ENCODE results near the gene CRTC3. TPM values are rescaled to one million over a fixed set of nuclear protein-coding genes. Genes with fewer than 3 reads are reported as not detected.

CRTC3 gene
- total and polyA plus RNA-seq, 2 of the 13 experiments (the other 11 are each of a cell fraction or from before 2014, with no cell fraction given), result 8.4 to 11.8 TPM

DNA sequence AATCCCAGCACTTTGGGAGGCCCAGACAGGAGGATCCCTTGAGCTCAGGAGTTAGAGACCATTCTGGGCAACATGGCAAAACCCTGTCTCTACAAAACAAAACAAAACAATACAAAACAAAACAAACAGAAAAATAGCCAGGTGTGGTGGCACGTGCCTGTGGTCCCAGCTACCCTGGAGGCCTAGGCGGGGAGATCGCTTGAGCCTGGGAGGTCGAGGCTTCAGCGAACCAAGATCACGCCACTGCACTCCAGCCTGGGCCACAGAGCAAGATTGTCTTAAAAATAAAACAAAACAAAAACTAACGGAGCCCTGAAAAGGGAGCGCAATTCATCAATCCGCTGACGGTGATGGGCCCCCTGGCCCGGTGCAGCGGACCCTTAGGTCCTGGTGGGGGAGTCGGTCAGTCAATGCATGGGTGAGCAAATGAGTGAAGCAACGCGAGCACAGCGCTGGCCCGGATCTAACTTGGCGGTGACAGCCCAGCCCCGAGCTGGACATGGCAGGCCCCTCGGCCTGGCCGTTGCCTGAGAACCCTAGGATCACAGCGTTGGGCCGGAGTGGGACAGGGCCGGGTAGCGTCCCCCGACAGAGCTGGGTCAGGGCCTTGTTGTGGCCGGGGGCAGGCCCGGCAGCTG is 135.0 kb downstream of the CRTC3 start:
- peak overlapping the region; percentile 79 for H3K9ac ChIP-seq (ENCODE audit: insufficient read depth, low read depth, low read length)
- TF ChIP-seq, protein P1, sequence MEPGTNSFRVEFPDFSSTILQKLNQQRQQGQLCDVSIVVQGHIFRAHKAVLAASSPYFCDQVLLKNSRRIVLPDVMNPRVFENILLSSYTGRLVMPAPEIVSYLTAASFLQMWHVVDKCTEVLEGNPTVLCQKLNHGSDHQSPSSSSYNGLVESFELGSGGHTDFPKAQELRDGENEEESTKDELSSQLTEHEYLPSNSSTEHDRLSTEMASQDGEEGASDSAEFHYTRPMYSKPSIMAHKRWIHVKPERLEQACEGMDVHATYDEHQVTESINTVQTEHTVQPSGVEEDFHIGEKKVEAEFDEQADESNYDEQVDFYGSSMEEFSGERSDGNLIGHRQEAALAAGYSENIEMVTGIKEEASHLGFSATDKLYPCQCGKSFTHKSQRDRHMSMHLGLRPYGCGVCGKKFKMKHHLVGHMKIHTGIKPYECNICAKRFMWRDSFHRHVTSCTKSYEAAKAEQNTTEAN (CRISPR knock-in tag; conservative IDR thresholded peaks at IDR 0.05), result 0 out of 2 replicates have a peak, but pooled peaks have one; percentile 52
- TF ChIP-seq AHR (CRISPR knock-in tag; IDR thresholded peaks at IDR 0.05), result peak; percentile 79; the same call in 1 of the 2 replicates
- TF ChIP-seq ZBTB1 (CRISPR knock-in tag; IDR thresholded peaks at IDR 0.05; ENCODE audit: borderline replicate concordance), result no peak
- TF ChIP-seq, protein P2, sequence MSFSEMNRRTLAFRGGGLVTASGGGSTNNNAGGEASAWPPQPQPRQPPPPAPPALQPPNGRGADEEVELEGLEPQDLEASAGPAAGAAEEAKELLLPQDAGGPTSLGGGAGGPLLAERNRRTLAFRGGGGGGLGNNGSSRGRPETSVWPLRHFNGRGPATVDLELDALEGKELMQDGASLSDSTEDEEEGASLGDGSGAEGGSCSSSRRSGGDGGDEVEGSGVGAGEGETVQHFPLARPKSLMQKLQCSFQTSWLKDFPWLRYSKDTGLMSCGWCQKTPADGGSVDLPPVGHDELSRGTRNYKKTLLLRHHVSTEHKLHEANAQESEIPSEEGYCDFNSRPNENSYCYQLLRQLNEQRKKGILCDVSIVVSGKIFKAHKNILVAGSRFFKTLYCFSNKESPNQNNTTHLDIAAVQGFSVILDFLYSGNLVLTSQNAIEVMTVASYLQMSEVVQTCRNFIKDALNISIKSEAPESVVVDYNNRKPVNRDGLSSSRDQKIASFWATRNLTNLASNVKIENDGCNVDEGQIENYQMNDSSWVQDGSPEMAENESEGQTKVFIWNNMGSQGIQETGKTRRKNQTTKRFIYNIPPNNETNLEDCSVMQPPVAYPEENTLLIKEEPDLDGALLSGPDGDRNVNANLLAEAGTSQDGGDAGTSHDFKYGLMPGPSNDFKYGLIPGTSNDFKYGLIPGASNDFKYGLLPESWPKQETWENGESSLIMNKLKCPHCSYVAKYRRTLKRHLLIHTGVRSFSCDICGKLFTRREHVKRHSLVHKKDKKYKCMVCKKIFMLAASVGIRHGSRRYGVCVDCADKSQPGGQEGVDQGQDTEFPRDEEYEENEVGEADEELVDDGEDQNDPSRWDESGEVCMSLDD (CRISPR knock-in tag; IDR thresholded peaks at IDR 0.05; ENCODE audit: borderline replicate concordance), result peak; percentile 56; the same call in 1 of the 2 replicates
- TF ChIP-seq SP2 (CRISPR knock-in tag; IDR thresholded peaks at IDR 0.05), result no peak
- TF ChIP-seq ZNF460 (CRISPR knock-in tag; IDR thresholded peaks at IDR 0.05; ENCODE audit: borderline replicate concordance), result 0 out of 2 replicates have a peak, but pooled peaks have one; percentile 21
- peak in 1 of 2 experiments; percentile 41; a peak in 1 of 4 replicates for TF ChIP-seq POLR2A (IDR thresholded peaks at IDR 0.05; ENCODE audit: insufficient read depth in 1 of 2, low read depth in 2 of 2, low read length in 2 of 2)
- TF ChIP-seq, protein P3, sequence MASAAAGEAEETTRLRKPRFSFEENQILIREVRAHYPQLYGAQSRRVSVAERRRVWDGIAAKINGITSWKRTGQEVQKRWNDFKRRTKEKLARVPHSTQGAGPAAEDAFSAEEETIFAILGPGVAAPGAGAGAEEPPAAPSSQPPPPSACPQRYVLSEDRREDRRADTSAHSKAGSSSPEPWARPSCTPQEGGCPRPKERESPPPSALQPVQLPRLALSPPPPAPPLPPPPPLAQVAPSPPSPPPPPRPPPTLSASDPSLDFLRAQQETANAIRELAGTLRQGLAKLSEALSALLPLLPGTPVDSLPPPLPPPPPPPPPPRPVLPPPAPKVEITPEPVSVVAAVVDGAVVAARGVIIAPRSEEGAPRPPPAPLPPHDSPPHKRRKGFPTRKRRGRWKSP (CRISPR knock-in tag; IDR thresholded peaks at IDR 0.05), result 0 out of 2 replicates have a peak, but pooled peaks have one; percentile 4
- TF ChIP-seq, protein P4, sequence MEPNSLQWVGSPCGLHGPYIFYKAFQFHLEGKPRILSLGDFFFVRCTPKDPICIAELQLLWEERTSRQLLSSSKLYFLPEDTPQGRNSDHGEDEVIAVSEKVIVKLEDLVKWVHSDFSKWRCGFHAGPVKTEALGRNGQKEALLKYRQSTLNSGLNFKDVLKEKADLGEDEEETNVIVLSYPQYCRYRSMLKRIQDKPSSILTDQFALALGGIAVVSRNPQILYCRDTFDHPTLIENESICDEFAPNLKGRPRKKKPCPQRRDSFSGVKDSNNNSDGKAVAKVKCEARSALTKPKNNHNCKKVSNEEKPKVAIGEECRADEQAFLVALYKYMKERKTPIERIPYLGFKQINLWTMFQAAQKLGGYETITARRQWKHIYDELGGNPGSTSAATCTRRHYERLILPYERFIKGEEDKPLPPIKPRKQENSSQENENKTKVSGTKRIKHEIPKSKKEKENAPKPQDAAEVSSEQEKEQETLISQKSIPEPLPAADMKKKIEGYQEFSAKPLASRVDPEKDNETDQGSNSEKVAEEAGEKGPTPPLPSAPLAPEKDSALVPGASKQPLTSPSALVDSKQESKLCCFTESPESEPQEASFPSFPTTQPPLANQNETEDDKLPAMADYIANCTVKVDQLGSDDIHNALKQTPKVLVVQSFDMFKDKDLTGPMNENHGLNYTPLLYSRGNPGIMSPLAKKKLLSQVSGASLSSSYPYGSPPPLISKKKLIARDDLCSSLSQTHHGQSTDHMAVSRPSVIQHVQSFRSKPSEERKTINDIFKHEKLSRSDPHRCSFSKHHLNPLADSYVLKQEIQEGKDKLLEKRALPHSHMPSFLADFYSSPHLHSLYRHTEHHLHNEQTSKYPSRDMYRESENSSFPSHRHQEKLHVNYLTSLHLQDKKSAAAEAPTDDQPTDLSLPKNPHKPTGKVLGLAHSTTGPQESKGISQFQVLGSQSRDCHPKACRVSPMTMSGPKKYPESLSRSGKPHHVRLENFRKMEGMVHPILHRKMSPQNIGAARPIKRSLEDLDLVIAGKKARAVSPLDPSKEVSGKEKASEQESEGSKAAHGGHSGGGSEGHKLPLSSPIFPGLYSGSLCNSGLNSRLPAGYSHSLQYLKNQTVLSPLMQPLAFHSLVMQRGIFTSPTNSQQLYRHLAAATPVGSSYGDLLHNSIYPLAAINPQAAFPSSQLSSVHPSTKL (CRISPR knock-in tag; IDR thresholded peaks at IDR 0.05), result 0 out of 2 replicates have a peak, but pooled peaks have one; percentile 5
- TF ChIP-seq POGZ (CRISPR knock-in tag; IDR thresholded peaks at IDR 0.05), result 0 out of 2 replicates have a peak, but pooled peaks have one; percentile 23
- 0 out of 2 replicates have a peak, but pooled peaks have one; percentile 42 for TF ChIP-seq ZNF121 (CRISPR knock-in tag; IDR thresholded peaks at IDR 0.05)
- TF ChIP-seq ZBTB42 (CRISPR knock-in tag; IDR thresholded peaks at IDR 0.05), result no peak
- peak; percentile 53; the same call in 1 of the 2 replicates for TF ChIP-seq ZBTB7B (CRISPR knock-in tag; IDR thresholded peaks at IDR 0.05)

More for the DNA sequence above, 135.0 kb downstream of the CRTC3 start:
- ChIA-PET POLR2A (interaction anchor here (0.6 to 1.5 kb wide), 8 partner anchors 11 to 228 kb away, joined by 3 to 9 read pairs (median 4); partner anchors contain the start of gene BLM), CTCF (ENCODE audit: low intra/inter-chr PET ratio, low total read pairs) (no interaction called here)
- FAIRE-seq (peak; percentile 53), ATAC-seq (peak; percentile 87), DNase-seq (ENCODE audit: low spot score) (peak; percentile 41)
- no peaks in the 10 kb centered on the region for H3K36me3 ChIP-seq (replicated peaks in 1 of 2; ENCODE audit: control insufficient read depth in 1 of 2, insufficient read depth in 2 of 2, low read length in 2 of 2)
- WGBS (ENCODE audit: low lambda C conversion rate), result 21% methylated on average over 15 of the region's 28 CpGs
- no TSS peak for BruUV-seq (replicated peaks)
- intact Hi-C loops (cut with micrococcal nuclease; ENCODE audit: unreplicated experiment), result no loop called here
- no peaks in the 10 kb centered on the region for H4K20me1 ChIP-seq (ENCODE audit: insufficient read depth, low read length)
- H3K4me2 ChIP-seq (ENCODE audit: low read depth, low read length), result peak overlapping the region; percentile 77
- in situ Hi-C loops (cut with HindIII; ENCODE audit: extremely low pct_ligation_motif_present, low pct_unique_long_range_greater_than_20kb), result no loop called here
- H2AFZ ChIP-seq (ENCODE audit: low read length), result no peak overlapping the region
- peak overlapping the region; percentile 78 to 87 (median 79) for H3K4me3 ChIP-seq (replicated peaks in 1 of 3; ENCODE audit: insufficient read depth in 1 of 3, low read depth in 2 of 3, low read length in 3 of 3)
- H3K27ac ChIP-seq (ENCODE audit: extremely low read length, insufficient read depth, low read length), result peak overlapping the region; percentile 73
- no peaks in the 10 kb centered on the region for H3K9me3 ChIP-seq (ENCODE audit: low read length)
- H3K27me3 ChIP-seq (ENCODE audit: control insufficient read depth in 1 of 2, insufficient read depth in 2 of 2, low read length in 2 of 2), result peaks cover 0 to 2% of the 10 kb centered on the region in 2 experiments; a peak in 2 of 5 replicates
- peaks cover 39% of the 10 kb centered on the region for H3K4me1 ChIP-seq (ENCODE audit: insufficient read depth, low read length)
- no peaks in the 10 kb centered on the region for H3K79me2 ChIP-seq (ENCODE audit: insufficient read depth, low read length)
